OCI-LY1 (cell line): ENCODE data around the gene AOAH.
"Not testable (repeated sequence)": the region's sequence is repeated elsewhere in the genome, so short reads cannot be mapped to it uniquely, and the experiment has no call there.

Source experiments
- H2AFZ ChIP-seq: fragments of 200-600 bp; sonication (generic), shearing (Covaris generic); 2 replicates; pipeline ENCODE4 v1.6.0; 2014; ENCODE audit warnings: antibody characterized with exemption, mild to moderate bottlenecking, low read length
- H3F3A ChIP-seq: fragments of 200-600 bp; sonication (generic), shearing (Covaris generic); 2 replicates; pipeline ENCODE4 v1.6.0; 2014; ENCODE audit warnings: mild to moderate bottlenecking, antibody characterized with exemption, low read length, moderate library complexity; ENCODE audit not compliant: insufficient read depth
- H3K27ac ChIP-seq: fragments of 200-600 bp; sonication (generic); 2 replicates; pipeline ENCODE4 v1.5.1; 2014; ENCODE audit warnings: low read length, mixed run types, mild to moderate bottlenecking, low read depth; ENCODE audit not compliant: poor library complexity, severe bottlenecking
- H3K27me3 ChIP-seq: fragments of 200-600 bp; sonication (generic); 2 replicates; pipeline ENCODE4 v1.6.0; 2014; ENCODE audit warnings: antibody characterized with exemption, mild to moderate bottlenecking, low read length, moderate library complexity; ENCODE audit not compliant: insufficient read depth
- H3K36me3 ChIP-seq: fragments of 200-600 bp; sonication (generic); 2 replicates; pipeline ENCODE4 v1.6.1; 2014; ENCODE audit warnings: mild to moderate bottlenecking, antibody characterized with exemption, low read length, moderate library complexity, mixed read lengths; ENCODE audit not compliant: insufficient read depth
- H3K4me1 ChIP-seq: fragments of 200-600 bp; sonication (generic); 2 replicates; pipeline ENCODE4 v1.5.1; 2014; ENCODE audit warnings: mild to moderate bottlenecking, low read length, moderate library complexity; ENCODE audit not compliant: insufficient read depth, severe bottlenecking
- H3K4me2 ChIP-seq: fragments of 200-600 bp; sonication (generic), shearing (Covaris generic); 2 replicates; pipeline ENCODE4 v1.6.1; 2014; ENCODE audit warnings: low read length
- H3K4me3 ChIP-seq: fragments of 200-600 bp; sonication (generic); 2 replicates; pipeline ENCODE4 v1.5.1; 2014; ENCODE audit warnings: low read length, low read depth, mild to moderate bottlenecking, mixed read lengths; ENCODE audit not compliant: poor library complexity, severe bottlenecking
- H3K79me2 ChIP-seq: fragments of 200-600 bp; shearing (Covaris generic); 2 replicates; pipeline ENCODE4 v1.6.1; 2016; ENCODE audit warnings: mixed run types, low read length, mixed read lengths; ENCODE audit not compliant: insufficient read depth
- H3K9ac ChIP-seq: fragments of 200-600 bp; sonication (generic), shearing (Covaris generic); 2 replicates; pipeline ENCODE4 v1.6.1; 2014; ENCODE audit warnings: mild to moderate bottlenecking, low read length, mixed read lengths
- H3K9me2 ChIP-seq: fragments of 200-600 bp; sonication (generic), shearing (Covaris generic); 2 replicates; pipeline ENCODE4 v1.6.1; 2014; ENCODE audit warnings: low read depth, mild to moderate bottlenecking, low read length, mixed read lengths
- H3K9me3 ChIP-seq: fragments of 200-600 bp; shearing (Covaris generic); 2 replicates; pipeline ENCODE4 v1.6.1; 2014; ENCODE audit warnings: low read length, mixed read lengths
- H4K20me1 ChIP-seq: fragments of 200-600 bp; sonication (generic), shearing (Covaris generic); 2 replicates; pipeline ENCODE4 v1.6.0; 2016; ENCODE audit warnings: mild to moderate bottlenecking, low read length; ENCODE audit not compliant: insufficient read depth
- CTCF ChIP-seq: fragments of 200-600 bp; sonication (generic), shearing (Covaris generic); IDR thresholded peaks from 2 replicates; pipeline ENCODE4 v1.5.1; 2017; ENCODE audit warnings: mild to moderate bottlenecking, antibody characterized with exemption, low read length, moderate library complexity, mixed read lengths
- EZH2 ChIP-seq: fragments of 200-600 bp; sonication (generic), shearing (Covaris generic); IDR thresholded peaks from 2 replicates; pipeline ENCODE4 v1.8.0; 2017; ENCODE audit warnings: borderline replicate concordance, mixed run types, mild to moderate bottlenecking, antibody characterized with exemption, low read length, moderate library complexity, mixed read lengths

Gene AOAH

DNA sequence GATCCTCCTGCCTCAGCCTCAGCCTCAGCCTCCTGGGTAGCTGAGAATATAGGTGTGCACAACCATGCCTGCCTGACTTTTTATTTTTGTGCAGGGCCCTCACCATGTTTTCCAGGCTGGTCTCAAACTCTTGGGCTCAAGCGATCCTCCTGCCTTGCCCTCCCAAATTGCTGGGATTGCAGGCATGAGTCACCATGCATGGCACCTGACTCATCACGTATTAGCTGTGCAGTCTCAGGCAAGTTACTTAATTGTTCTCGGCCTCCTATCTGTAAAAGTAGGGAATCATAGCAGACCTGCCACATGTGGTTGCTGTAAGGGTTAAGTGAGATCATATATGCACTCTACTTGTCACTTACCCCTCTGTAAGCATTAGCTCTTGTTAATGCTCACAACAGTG is 217.5 kb downstream of the AOAH start:
- peaks cover 6% of the 10 kb centered on the region; the same call in 1 of the 2 replicates for H3K27me3 ChIP-seq
- H3K9ac ChIP-seq = no peak overlapping the region
- H3K9me3 ChIP-seq = no peaks in the 10 kb centered on the region
- H3F3A ChIP-seq = no peaks in the 10 kb centered on the region
- no peaks in the 10 kb centered on the region for H3K9me2 ChIP-seq
- H3K4me2 ChIP-seq = no peak overlapping the region
- no peaks in the 10 kb centered on the region for H3K79me2 ChIP-seq
- H4K20me1 ChIP-seq = no peaks in the 10 kb centered on the region
- H3K36me3 ChIP-seq = no peaks in the 10 kb centered on the region
- no peaks in the 10 kb centered on the region for H3K4me1 ChIP-seq
- no peak overlapping the region for H2AFZ ChIP-seq
- TF ChIP-seq EZH2 = no peak
- TF ChIP-seq CTCF = no peak
- H3K4me3 ChIP-seq = no peak overlapping the region
- no peak overlapping the region for H3K27ac ChIP-seq

DNA sequence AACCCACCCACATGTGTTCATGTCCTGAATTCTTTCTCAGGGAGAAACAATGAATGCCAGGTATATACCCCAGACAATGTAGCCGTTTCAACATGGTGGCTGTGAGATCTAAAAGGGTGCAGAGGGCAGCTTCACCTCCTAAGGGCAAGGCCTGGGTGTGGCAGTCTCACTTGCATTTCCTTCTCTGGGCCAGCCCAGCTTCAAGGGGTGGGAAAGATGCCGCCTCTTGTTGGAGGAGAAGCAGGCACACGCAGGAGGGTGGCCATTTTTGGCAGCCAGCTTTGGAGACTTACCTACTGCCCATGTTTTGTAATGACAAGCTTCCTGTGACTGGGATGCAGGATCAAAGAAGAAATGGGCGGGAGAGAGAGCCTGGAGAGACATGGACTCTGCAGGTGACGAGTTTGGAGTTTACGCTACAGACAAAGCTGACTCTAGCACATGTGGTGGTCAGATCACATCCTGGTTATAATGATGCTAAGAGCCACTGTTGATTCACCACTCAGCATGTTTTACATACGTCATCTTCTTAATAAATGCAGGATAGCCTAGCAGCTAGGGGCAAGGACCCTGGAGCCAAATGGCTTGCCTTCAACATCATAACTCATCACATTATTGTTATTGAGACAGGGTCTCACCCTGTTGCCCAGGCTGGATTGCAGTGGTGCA is 218.0 kb downstream of the AOAH start:
- TF ChIP-seq CTCF = no peak
- no peak for TF ChIP-seq EZH2
- no peaks in the 10 kb centered on the region for H3F3A ChIP-seq

DNA sequence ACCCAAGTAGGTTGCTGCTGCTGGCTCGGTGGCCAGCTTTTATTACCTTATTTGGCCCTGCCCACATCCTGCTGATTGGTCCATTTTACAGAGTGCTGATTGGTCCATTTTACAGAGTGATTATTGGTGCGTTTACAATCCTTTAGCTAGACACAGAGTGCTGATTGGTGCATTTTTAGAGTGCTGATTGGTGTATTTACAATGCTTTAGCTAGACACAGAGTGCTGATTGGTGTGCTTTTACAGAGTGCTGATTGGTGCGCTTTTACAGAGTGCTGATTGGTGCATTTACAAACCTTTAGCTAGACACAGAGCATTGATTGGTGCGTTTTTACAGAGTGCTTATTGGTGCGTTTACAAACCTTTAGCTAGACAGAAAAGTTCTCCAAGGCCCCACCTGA is 219.7 kb downstream of the AOAH start:
- H3K4me3 ChIP-seq, H3K27me3 ChIP-seq, H4K20me1 ChIP-seq, H3K79me2 ChIP-seq, H3K9me2 ChIP-seq, H3K4me1 ChIP-seq, H3K9ac ChIP-seq, H3F3A ChIP-seq, H3K4me2 ChIP-seq, H2AFZ ChIP-seq, H3K9me3 ChIP-seq, H3K36me3 ChIP-seq, H3K27ac ChIP-seq: not testable (repeated sequence)

More for the DNA sequence above, 218.0 kb downstream of the AOAH start:
- H3K9ac ChIP-seq = no peak overlapping the region
- H3K4me2 ChIP-seq = no peak overlapping the region
- peaks cover under 1% of the 10 kb centered on the region; the same call in 1 of the 2 replicates for H3K27me3 ChIP-seq
- no peaks in the 10 kb centered on the region for H3K79me2 ChIP-seq
- H3K9me2 ChIP-seq = no peaks in the 10 kb centered on the region
- no peaks in the 10 kb centered on the region for H3K4me1 ChIP-seq
- no peak overlapping the region for H3K4me3 ChIP-seq
- H2AFZ ChIP-seq = no peak overlapping the region
- no peaks in the 10 kb centered on the region for H4K20me1 ChIP-seq
- H3K9me3 ChIP-seq = no peaks in the 10 kb centered on the region
- no peaks in the 10 kb centered on the region for H3K36me3 ChIP-seq
- H3K27ac ChIP-seq = no peak overlapping the region

GRCh38 chr7:36504216-36504615 is 220.1 kb downstream of the AOAH start:
- not testable (repeated sequence) for H3K9me3 ChIP-seq, H3K27me3 ChIP-seq, H3K27ac ChIP-seq, H4K20me1 ChIP-seq, H2AFZ ChIP-seq, H3K4me3 ChIP-seq, H3K79me2 ChIP-seq, H3K9me2 ChIP-seq, H3F3A ChIP-seq, H3K9ac ChIP-seq, H3K36me3 ChIP-seq, H3K4me1 ChIP-seq, H3K4me2 ChIP-seq
